ENCODE data around the gene KIF3B. TPM values are rescaled to one million over a fixed set of nuclear protein-coding genes. Genes with fewer than 3 reads are reported as not detected.

Gene KIF3B
- total RNA-seq, result 25.6 and 32.4 TPM in 2 replicates

DNA sequence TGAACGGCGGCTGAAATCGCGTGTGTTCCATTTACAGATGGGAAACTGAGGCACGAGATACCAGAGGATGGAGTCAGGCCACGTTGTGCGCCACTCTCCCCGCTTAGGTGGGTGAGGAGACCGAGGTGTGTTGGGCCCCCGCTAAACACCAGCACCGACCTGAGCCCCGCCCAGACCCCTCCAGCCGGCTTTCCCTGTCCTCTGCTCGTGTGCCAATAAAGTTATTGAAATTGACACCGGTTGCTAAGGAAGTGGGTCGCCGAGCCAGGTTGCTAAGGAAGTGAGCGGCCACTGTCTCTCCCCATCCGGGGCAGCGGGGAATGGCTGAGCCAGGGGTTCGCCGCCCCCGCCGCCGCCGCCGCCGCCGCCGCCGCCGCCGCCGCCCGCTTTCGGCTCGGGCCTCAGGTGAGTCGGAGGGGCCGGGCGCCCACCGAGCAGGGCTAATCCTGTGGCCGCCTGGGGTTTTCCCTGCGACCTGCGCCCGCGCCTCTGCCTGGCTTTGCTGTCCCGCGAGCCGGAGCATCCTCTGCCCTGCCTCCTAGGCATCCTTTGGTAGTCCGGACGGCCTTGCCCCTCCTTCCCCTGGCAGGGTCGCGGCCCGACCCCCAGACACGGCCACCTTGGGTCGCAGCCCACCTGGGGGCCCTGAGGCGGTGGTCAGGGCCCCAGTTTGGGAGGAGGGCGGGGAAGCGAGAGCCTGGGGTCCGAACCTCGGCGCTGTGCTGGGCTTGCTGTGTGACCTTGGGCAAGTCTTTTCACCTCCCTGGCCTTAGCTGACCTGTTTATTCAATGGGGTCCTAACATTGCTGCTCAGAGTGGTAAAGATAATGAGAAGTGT lies at the start of gene KIF3B:
Gene KIF3B (plus strand): TSS at position 291 of the 838 bp plus-strand sequence. CDS start 32,127 bp downstream, outside the sequence.

DNA sequence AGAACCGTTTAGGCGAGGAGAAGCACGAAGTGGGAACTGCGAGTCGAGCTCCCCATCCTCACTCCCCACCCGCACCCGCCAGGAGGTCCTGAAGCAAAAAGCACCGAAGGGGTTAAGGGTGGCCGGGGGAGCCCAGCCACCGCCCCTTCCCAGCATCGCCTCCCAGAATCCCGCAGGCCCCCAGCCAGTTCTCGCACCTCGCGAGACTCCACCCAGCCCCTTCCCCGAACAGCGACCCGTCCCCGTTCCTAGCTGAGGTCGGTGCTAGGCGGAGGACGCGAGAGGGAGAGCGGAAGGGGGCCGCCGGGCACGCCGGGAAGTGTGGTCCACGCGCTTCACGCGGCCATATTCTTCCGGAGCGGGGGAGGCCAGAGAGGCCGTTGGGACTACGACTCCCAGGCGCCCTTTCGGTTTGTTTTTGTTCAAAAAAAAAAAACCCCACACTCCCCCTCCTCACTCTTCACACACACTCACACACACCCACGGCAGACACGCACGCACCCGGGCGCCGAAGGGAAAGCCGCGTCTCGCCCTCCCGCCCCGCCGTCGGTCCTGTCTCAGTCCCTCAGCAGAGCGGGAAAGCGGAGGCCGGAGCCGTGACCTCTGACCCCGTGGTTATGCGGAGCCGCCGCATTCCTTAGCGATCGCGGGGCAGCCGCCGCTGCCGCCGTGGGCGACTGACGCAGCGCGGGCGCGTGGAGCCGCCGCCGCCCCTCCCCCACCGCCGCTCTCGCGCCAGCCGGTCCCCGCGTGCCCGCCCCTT lies 80.6 kb downstream of the KIF3B start, which contains the start of gene ASXL1:
Gene ASXL1 (plus strand): TSS at position 463 of the 763 bp plus-strand sequence. CDS start 445 bp downstream, outside the sequence.

Other genes with a start within 250 kb of the KIF3B start
- not detected in 2 replicates for gene HCK, start 225.4 kb upstream of the KIF3B start, total RNA-seq
- 57.4 and 62.6 TPM in 2 replicates for gene TM9SF4, start 167.9 kb upstream of the KIF3B start, total RNA-seq
- 5.3 and 6.8 TPM in 2 replicates for gene PLAGL2, start 69.9 kb upstream of the KIF3B start, total RNA-seq
- 43.8 and 61.3 TPM in 2 replicates for gene POFUT1, start 69.8 kb upstream of the KIF3B start, total RNA-seq
- 39.8 and 63.6 TPM in 2 replicates for gene ASXL1, start 80.7 kb downstream of the KIF3B start, total RNA-seq